HG02884 (cell line): ENCODE data around the gene ACP4.
"Not testable (repeated sequence)": the region's sequence is repeated elsewhere in the genome, so short reads cannot be mapped to it uniquely, and the experiment has no call there.

Experiments
- ATAC-seq: cut with Tn5 transposase; IDR thresholded peaks from one replicate; pipeline ENCODE4 v1.9.1; 2021; ENCODE audit warnings: mild to moderate bottlenecking, moderate library complexity; ENCODE audit not compliant: unreplicated experiment

Gene ACP4

GRCh38 chr19:50796634-50797428 is 6.6 kb downstream of the ACP4 start:
- no peak for ATAC-seq

GRCh38 chr19:50797429-50797780 is 7.2 kb downstream of the ACP4 start:
- no peak for ATAC-seq

GRCh38 chr19:50797781-50798658 is 7.8 kb downstream of the ACP4 start:
- ATAC-seq: no peak

GRCh38 chr19:50798659-50799546 is 8.7 kb downstream of the ACP4 start:
- ATAC-seq: no peak

GRCh38 chr19:50799547-50799851 is 9.3 kb downstream of the ACP4 start:
- no peak for ATAC-seq

- ATAC-seq: no peak
These were observed 10.9 kb downstream of the ACP4 start for GRCh38 chr19:50801107-50801506.

- peak; percentile 10 for ATAC-seq
These were observed 13.6 kb downstream of the ACP4 start for GRCh38 chr19:50803633-50804419.

GRCh38 chr19:50804420-50805272 is 14.4 kb downstream of the ACP4 start:
- peak; percentile 83 for ATAC-seq

- no peak for ATAC-seq
These were observed 18.6 kb downstream of the ACP4 start for GRCh38 chr19:50808856-50809255.

GRCh38 chr19:50811622-50812238 is 21.5 kb downstream of the ACP4 start:
- not testable (repeated sequence) for ATAC-seq

GRCh38 chr19:50812474-50812873 is 22.3 kb downstream of the ACP4 start:
- no peak for ATAC-seq

- ATAC-seq: no peak
These were observed 24.7 kb downstream of the ACP4 start for GRCh38 chr19:50814883-50815282.

GRCh38 chr19:50815439-50815838 is 25.2 kb downstream of the ACP4 start:
- ATAC-seq: no peak

GRCh38 chr19:50817941-50818858 is 28.0 kb downstream of the ACP4 start:
- peak; percentile 59 for ATAC-seq

GRCh38 chr19:50818859-50819472 is 28.8 kb downstream of the ACP4 start:
- no peak for ATAC-seq

- ATAC-seq: no peak
These were observed 29.4 kb downstream of the ACP4 start for GRCh38 chr19:50819636-50820035.

- no peak for ATAC-seq
These were observed 29.9 kb downstream of the ACP4 start for GRCh38 chr19:50820086-50820485.
